ENCODE results near the gene RTEL1.
A peak's percentile ranks its signal among the peaks of the same experiment; 100 is the strongest.

RTEL1 gene

GRCh38 chr20:63693733-63694583 is 35.8 kb downstream of the RTEL1 start:
- Histone ChIP-seq H3K9ac (no peak overlapping the region), H4K20me1 (peaks cover 21 to 81% (median 52%) of the 10 kb centered on the region in 11 experiments), H3K4me2 (no peak overlapping the region), H3K27ac (no peak overlapping the region), H3K4me1 (peaks cover 52 to 61% (median 57%) of the 10 kb centered on the region in 10 experiments), H3K27me3 (no peaks in the 10 kb centered on the region), H3K9me3 (replicated peaks in 1 of 11) (no peaks in the 10 kb centered on the region), H3K4me3 (no peak overlapping the region), H3K36me3 (peaks cover 0 to 23% (median 5%) of the 10 kb centered on the region in 11 experiments; a peak in 9 of 22 replicates)
- TF ChIP-seq Cebpa-rat (IDR thresholded peaks at IDR 0.05), result no peak

- Histone ChIP-seq H3K4me3 (no peak overlapping the region), H3K27ac (peak overlapping the region in 3 of 11 experiments; percentile 57 to 61 (median 59); a peak in 4 of 22 replicates)
Observed at GRCh38 chr20:63694584-63695423, 36.7 kb downstream of the RTEL1 start.

GRCh38 chr20:63695424-63696305 is 37.6 kb downstream of the RTEL1 start:
- peaks cover 0 to 32% (median 10%) of the 10 kb centered on the region in 11 experiments; a peak in 11 of 22 replicates for H3K36me3 ChIP-seq
- H3K9ac ChIP-seq, result peak overlapping the region in 10 of 11 experiments; percentile 31 to 75 (median 62); a peak in 18 of 22 replicates
- no peak for TF ChIP-seq Cebpa-rat (IDR thresholded peaks at IDR 0.05)
- H3K27ac ChIP-seq, result peak overlapping the region in 7 of 11 experiments; percentile 46 to 61 (median 57); a peak in 14 of 22 replicates
- H3K9me3 ChIP-seq (replicated peaks in 1 of 11), result no peaks in the 10 kb centered on the region
- H3K4me1 ChIP-seq, result peaks cover 63 to 76% (median 70%) of the 10 kb centered on the region in 10 experiments
- H3K4me3 ChIP-seq, result no peak overlapping the region; a peak in 1 of 20 replicates
- H4K20me1 ChIP-seq, result peaks cover 27 to 88% (median 68%) of the 10 kb centered on the region in 11 experiments
- H3K27me3 ChIP-seq, result no peaks in the 10 kb centered on the region
- H3K4me2 ChIP-seq, result peak overlapping the region; percentile 89 to 99 (median 97)

More at GRCh38 chr20:63694584-63695423, 36.7 kb downstream of the RTEL1 start:
- peaks cover 59 to 70% (median 65%) of the 10 kb centered on the region in 10 experiments for H3K4me1 ChIP-seq
- peaks cover 0 to 23% (median 5%) of the 10 kb centered on the region in 11 experiments; a peak in 10 of 22 replicates for H3K36me3 ChIP-seq
- H3K27me3 ChIP-seq, result no peaks in the 10 kb centered on the region
- no peaks in the 10 kb centered on the region for H3K9me3 ChIP-seq (replicated peaks in 1 of 11)
- TF ChIP-seq Cebpa-rat (IDR thresholded peaks at IDR 0.05), result no peak
- H3K4me2 ChIP-seq, result no peak overlapping the region
- H4K20me1 ChIP-seq, result peaks cover 27 to 83% (median 61%) of the 10 kb centered on the region in 11 experiments
- H3K9ac ChIP-seq, result peak overlapping the region in 2 of 11 experiments; percentile 59 to 75; a peak in 1 of 22 replicates

GRCh38 chr20:63696306-63696627 is 38.2 kb downstream of the RTEL1 start:
- Histone ChIP-seq H3K27ac (peak overlapping the region in 8 of 11 experiments; percentile 11 to 61 (median 55); a peak in 15 of 22 replicates), H3K36me3 (peaks cover 0 to 36% (median 10%) of the 10 kb centered on the region in 11 experiments; a peak in 11 of 22 replicates)
- TF ChIP-seq Cebpa-rat (IDR thresholded peaks at IDR 0.05), result no peak

GRCh38 chr20:63696628-63697356 is 38.7 kb downstream of the RTEL1 start, which contains the start of gene TNFRSF6B:
Gene TNFRSF6B, plus strand, starts transcription at chr20:63696652. Its CDS starts 116 bp downstream, at chr20:63696768.
- Histone ChIP-seq H3K9ac (peak within 1 kb of the TSS; percentile 47 to 75 (median 67)), H3K4me2 (peak within 1 kb of the TSS; percentile 89 to 99 (median 97)), H3K27me3 (no peaks in the 10 kb centered on the region), H3K9me3 (replicated peaks in 1 of 11) (no peaks in the 10 kb centered on the region), H3K4me1 (peaks cover 52 to 64% (median 59%) of the 10 kb centered on the region in 10 experiments), H3K27ac (peak within 1 kb of the TSS in 9 of 11 experiments; percentile 11 to 61 (median 53); a peak in 16 of 22 replicates), H3K36me3 (peaks cover 0 to 36% (median 10%) of the 10 kb centered on the region in 11 experiments; a peak in 11 of 22 replicates), H4K20me1 (peaks cover 27 to 88% (median 71%) of the 10 kb centered on the region in 11 experiments), H3K4me3 (peak within 1 kb of the TSS; percentile 34 to 64 (median 46); a peak in 18 of 20 replicates)
- no peak for TF ChIP-seq Cebpa-rat (IDR thresholded peaks at IDR 0.05)

More at GRCh38 chr20:63696306-63696627, 38.2 kb downstream of the RTEL1 start:
- no peaks in the 10 kb centered on the region for H3K9me3 ChIP-seq (replicated peaks in 1 of 11)
- H3K9ac ChIP-seq, result peak overlapping the region; percentile 47 to 75 (median 67)
- H3K4me3 ChIP-seq, result peak overlapping the region; percentile 34 to 64 (median 46); a peak in 12 of 20 replicates
- H3K4me1 ChIP-seq, result peaks cover 57 to 69% (median 64%) of the 10 kb centered on the region in 10 experiments
- no peaks in the 10 kb centered on the region for H3K27me3 ChIP-seq
- H3K4me2 ChIP-seq, result peak overlapping the region; percentile 89 to 99 (median 97)
- peaks cover 27 to 88% (median 71%) of the 10 kb centered on the region in 11 experiments for H4K20me1 ChIP-seq

- Histone ChIP-seq H3K36me3 (peaks cover 0 to 36% (median 10%) of the 10 kb centered on the region in 11 experiments; a peak in 12 of 22 replicates), H3K4me2 (peak overlapping the region; percentile 89 to 99 (median 97)), H4K20me1 (peaks cover 27 to 88% (median 70%) of the 10 kb centered on the region in 11 experiments), H3K9me3 (replicated peaks in 1 of 11) (no peaks in the 10 kb centered on the region), H3K27ac (peak overlapping the region in 1 of 11 experiments; percentile 61; a peak in 3 of 22 replicates), H3K9ac (peak overlapping the region; percentile 47 to 75 (median 67); a peak in 21 of 22 replicates), H3K4me1 (peaks cover 47 to 58% (median 52%) of the 10 kb centered on the region in 10 experiments), H3K4me3 (peak overlapping the region in 8 of 10 experiments; percentile 34 to 64 (median 46); a peak in 13 of 20 replicates), H3K27me3 (no peaks in the 10 kb centered on the region)
- TF ChIP-seq Cebpa-rat (IDR thresholded peaks at IDR 0.05), result no peak
Observed at GRCh38 chr20:63697357-63697867, 39.3 kb downstream of the RTEL1 start.

All from BLaER1 treated with 17β-estradiol and CSF1 and Interleukin-3, amounts not matched to agents 10 nM and 100 nM (cell line).